ENCODE measurements around the gene SVEP1. TPM values are rescaled to one million over a fixed set of nuclear protein-coding genes. Genes with fewer than 3 reads are reported as not detected.

SVEP1 gene
- total RNA-seq, 1 experiment from 2014 or later: 0.04 TPM

DNA sequence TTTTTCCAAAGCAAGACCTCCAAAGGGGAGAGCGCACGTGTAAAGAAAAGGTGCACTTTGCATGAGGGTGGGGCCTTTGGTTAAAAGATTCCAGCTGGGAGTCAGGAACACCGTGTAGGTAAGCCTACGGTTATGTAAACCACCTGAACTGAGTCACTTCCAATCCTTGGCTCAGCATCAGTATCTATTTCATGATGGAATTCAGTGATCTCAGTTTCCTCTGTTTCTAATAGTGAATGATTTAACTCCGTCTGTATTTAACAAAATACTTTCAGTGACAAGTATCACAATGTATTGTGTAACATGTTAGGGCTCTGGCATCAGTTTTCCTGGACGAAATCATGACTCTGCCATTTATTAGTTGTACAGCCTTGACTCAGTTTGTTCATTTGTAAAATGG is 1.3 kb upstream of the SVEP1 start:
- no peak overlapping the region for H2AFZ ChIP-seq (ENCODE audit: low read length)
- no peaks in the 10 kb centered on the region for H3K36me3 ChIP-seq (ENCODE audit: low read depth, low read length)
- H3K4me3 ChIP-seq (ENCODE audit: low read length): no peak overlapping the region
- intact Hi-C loops (cut with micrococcal nuclease): loop anchor here (10.0 kb wide), 1 partner anchor 156 kb away; no protein-coding TSS in a partner anchor
- ChIA-PET POLR2A (ENCODE audit: unreplicated experiment) (no interaction called here), CTCF (no interaction called here)
- ATAC-seq: no peak
- H3K4me2 ChIP-seq (ENCODE audit: low read length): 0 out of 2 replicates have a peak overlapping the region, but pooled peaks have one; percentile 14
- H3K4me1 ChIP-seq (ENCODE audit: insufficient read depth, low read length): peaks cover 10% of the 10 kb centered on the region; the same call in 1 of the 2 replicates
- no peak for TF ChIP-seq EZH2phosphoT487 (IDR thresholded peaks at IDR 0.05; ENCODE audit: borderline replicate concordance, low read length)
- TF ChIP-seq EZH2 (IDR thresholded peaks at IDR 0.05; ENCODE audit: low read length, unreplicated experiment): no peak
- TF ChIP-seq, protein P1, sequence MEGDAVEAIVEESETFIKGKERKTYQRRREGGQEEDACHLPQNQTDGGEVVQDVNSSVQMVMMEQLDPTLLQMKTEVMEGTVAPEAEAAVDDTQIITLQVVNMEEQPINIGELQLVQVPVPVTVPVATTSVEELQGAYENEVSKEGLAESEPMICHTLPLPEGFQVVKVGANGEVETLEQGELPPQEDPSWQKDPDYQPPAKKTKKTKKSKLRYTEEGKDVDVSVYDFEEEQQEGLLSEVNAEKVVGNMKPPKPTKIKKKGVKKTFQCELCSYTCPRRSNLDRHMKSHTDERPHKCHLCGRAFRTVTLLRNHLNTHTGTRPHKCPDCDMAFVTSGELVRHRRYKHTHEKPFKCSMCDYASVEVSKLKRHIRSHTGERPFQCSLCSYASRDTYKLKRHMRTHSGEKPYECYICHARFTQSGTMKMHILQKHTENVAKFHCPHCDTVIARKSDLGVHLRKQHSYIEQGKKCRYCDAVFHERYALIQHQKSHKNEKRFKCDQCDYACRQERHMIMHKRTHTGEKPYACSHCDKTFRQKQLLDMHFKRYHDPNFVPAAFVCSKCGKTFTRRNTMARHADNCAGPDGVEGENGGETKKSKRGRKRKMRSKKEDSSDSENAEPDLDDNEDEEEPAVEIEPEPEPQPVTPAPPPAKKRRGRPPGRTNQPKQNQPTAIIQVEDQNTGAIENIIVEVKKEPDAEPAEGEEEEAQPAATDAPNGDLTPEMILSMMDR (conservative IDR thresholded peaks at IDR 0.05; ENCODE audit: low read depth, low read length): no peak
- DNase-seq: peak; percentile 68
- H3K9ac ChIP-seq (ENCODE audit: low read length): no peak overlapping the region
- H3F3A ChIP-seq (ENCODE audit: low read length, unreplicated experiment): no peaks in the 10 kb centered on the region
- no peaks in the 10 kb centered on the region for H3K27me3 ChIP-seq (ENCODE audit: low read length)
- H3K27ac ChIP-seq (ENCODE audit: low read length): no peak overlapping the region
- no peaks in the 10 kb centered on the region for H3K79me2 ChIP-seq (ENCODE audit: low read length)
- BruUV-seq (replicated peaks): no TSS peak
- H4K20me1 ChIP-seq (ENCODE audit: low read length): no peaks in the 10 kb centered on the region
- H3K9me3 ChIP-seq (ENCODE audit: low read length): no peaks in the 10 kb centered on the region
- no peaks in the 10 kb centered on the region for H3K9me2 ChIP-seq (replicated peaks; ENCODE audit: low read length)

DNA sequence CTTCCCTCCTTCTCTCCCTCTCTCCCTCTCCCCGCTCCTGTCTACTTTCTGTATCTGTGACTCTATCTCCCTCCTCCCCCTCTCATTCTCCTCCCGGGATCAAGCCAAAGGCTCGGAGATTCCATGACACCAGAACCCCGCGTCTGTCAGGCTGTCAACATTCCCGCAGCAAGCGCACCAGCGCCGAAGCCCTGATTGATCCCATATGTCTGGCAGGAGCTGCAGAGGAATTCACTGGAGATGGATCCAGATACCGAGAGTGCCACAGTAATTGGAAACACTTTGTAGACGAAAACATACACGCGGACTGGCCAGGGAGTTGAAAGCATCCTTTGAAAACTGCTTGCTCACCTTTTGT is 300 bp upstream of the SVEP1 start:
- H3K4me3 ChIP-seq (ENCODE audit: low read length): no peak overlapping the region
- BruUV-seq (replicated peaks): no TSS peak
- ATAC-seq: no peak
- H2AFZ ChIP-seq (ENCODE audit: low read length): no peak overlapping the region
- intact Hi-C loops (cut with micrococcal nuclease): loop anchor here (10.0 kb wide), 1 partner anchor 155 kb away; no protein-coding TSS in a partner anchor
- no peak overlapping the region for H3K9ac ChIP-seq (ENCODE audit: low read length)
- H3F3A ChIP-seq (ENCODE audit: low read length, unreplicated experiment): no peaks in the 10 kb centered on the region
- TF ChIP-seq EZH2phosphoT487 (IDR thresholded peaks at IDR 0.05; ENCODE audit: borderline replicate concordance, low read length) (no peak), EZH2 (IDR thresholded peaks at IDR 0.05; ENCODE audit: low read length, unreplicated experiment) (no peak)
- TF ChIP-seq, protein P1 (conservative IDR thresholded peaks at IDR 0.05; ENCODE audit: low read depth, low read length): no peak
- H4K20me1 ChIP-seq (ENCODE audit: low read length): no peaks in the 10 kb centered on the region
- H3K27ac ChIP-seq (ENCODE audit: low read length): no peak overlapping the region
- H3K4me1 ChIP-seq (ENCODE audit: insufficient read depth, low read length): peaks cover 10% of the 10 kb centered on the region; the same call in 1 of the 2 replicates
- H3K27me3 ChIP-seq (ENCODE audit: low read length): no peaks in the 10 kb centered on the region
- ChIA-PET POLR2A (ENCODE audit: unreplicated experiment) (no interaction called here), CTCF (no interaction called here)
- H3K4me2 ChIP-seq (ENCODE audit: low read length): no peak overlapping the region
- H3K79me2 ChIP-seq (ENCODE audit: low read length): no peaks in the 10 kb centered on the region
- no peaks in the 10 kb centered on the region for H3K9me2 ChIP-seq (replicated peaks; ENCODE audit: low read length)
- no peaks in the 10 kb centered on the region for H3K9me3 ChIP-seq (ENCODE audit: low read length)
- no peak for DNase-seq
- H3K36me3 ChIP-seq (ENCODE audit: low read depth, low read length): no peaks in the 10 kb centered on the region

DNA sequence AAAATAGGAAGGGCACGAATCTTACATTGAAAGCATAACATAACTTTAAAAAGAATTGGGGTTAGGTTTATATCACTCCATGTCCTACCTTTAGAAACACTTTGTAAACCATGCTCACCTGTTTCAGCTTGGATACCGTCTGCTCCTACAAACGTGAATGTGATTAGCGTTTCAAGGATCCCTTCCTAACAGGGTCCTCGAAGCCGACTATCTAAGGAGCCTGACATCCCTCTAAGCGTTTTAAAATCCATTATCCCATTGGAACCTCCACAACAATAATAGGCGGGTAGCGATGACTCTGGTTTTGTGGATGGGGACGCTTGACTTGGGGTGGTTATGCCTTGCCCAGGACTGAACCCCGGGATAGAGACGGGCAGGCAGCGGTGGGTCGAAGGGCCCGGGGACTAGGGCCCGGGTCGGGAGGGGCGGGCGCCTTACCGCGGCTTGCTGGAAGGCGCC is 937 bp downstream of the SVEP1 start:
- Histone ChIP-seq H3K27me3 (ENCODE audit: low read length) (no peaks in the 10 kb centered on the region), H3K4me3 (ENCODE audit: low read length) (no peak overlapping the region), H3K4me2 (ENCODE audit: low read length) (no peak overlapping the region), H2AFZ (ENCODE audit: low read length) (no peak overlapping the region), H3F3A (ENCODE audit: low read length, unreplicated experiment) (no peaks in the 10 kb centered on the region), H4K20me1 (ENCODE audit: low read length) (no peaks in the 10 kb centered on the region), H3K79me2 (ENCODE audit: low read length) (no peaks in the 10 kb centered on the region), H3K27ac (ENCODE audit: low read length) (no peak overlapping the region), H3K9me2 (replicated peaks; ENCODE audit: low read length) (no peaks in the 10 kb centered on the region), H3K36me3 (ENCODE audit: low read depth, low read length) (no peaks in the 10 kb centered on the region), H3K4me1 (ENCODE audit: insufficient read depth, low read length) (peaks cover 10% of the 10 kb centered on the region; the same call in 1 of the 2 replicates), H3K9me3 (ENCODE audit: low read length) (no peaks in the 10 kb centered on the region), H3K9ac (ENCODE audit: low read length) (no peak overlapping the region)
- DNase-seq: no peak
- TF ChIP-seq EZH2phosphoT487 (IDR thresholded peaks at IDR 0.05; ENCODE audit: borderline replicate concordance, low read length) (no peak), EZH2 (IDR thresholded peaks at IDR 0.05; ENCODE audit: low read length, unreplicated experiment) (no peak)
- TF ChIP-seq, protein P1 (conservative IDR thresholded peaks at IDR 0.05; ENCODE audit: low read depth, low read length): no peak
- no peak for ATAC-seq
- ChIA-PET POLR2A (ENCODE audit: unreplicated experiment) (no interaction called here), CTCF (no interaction called here)
- BruUV-seq (replicated peaks): no TSS peak
- intact Hi-C loops (cut with micrococcal nuclease): no loop called here
